Lung (tissue), 12 donors: ENCODE measurements around the gene CIAO3. TPM values are rescaled to one million over a fixed set of nuclear protein-coding genes. Genes with fewer than 3 reads are reported as not detected.

Source experiments
- ATAC-seq: fragments of 200-7000 bp; cut with Tn5 transposase; one replicate; pipeline ENCODE4 v1.9.1; 2020; ENCODE audit warnings: moderate number of reproducible peaks; ENCODE audit not compliant: insufficient read depth, low FRiP score
- DNase-seq, 3 donors: peaks; one replicate each; pipeline ENCODE4 v3.0.0-alpha.2; 2013 to 2017
- H3K27ac ChIP-seq, 2 donors: one replicate each; pipeline ENCODE4 v1.5.1; 2013; ENCODE audit warnings: mild to moderate bottlenecking in 2 of 2, moderate library complexity in 2 of 2, control low read depth in 1 of 2, inconsistent platforms in 1 of 2, low read depth in 1 of 2, low read length in 1 of 2
- H3K27me3 ChIP-seq, 3 donors: one replicate each; pipeline ENCODE4 v1.5.1; 2013; ENCODE audit warnings: low read length in 2 of 3; ENCODE audit not compliant: control insufficient read depth in 3 of 3, insufficient read depth in 3 of 3
- H3K36me3 ChIP-seq, 4 donors: one replicate each; pipeline ENCODE4 v1.5.1; 2013; ENCODE audit warnings: low read length in 4 of 4, mild to moderate bottlenecking in 1 of 4, moderate library complexity in 1 of 4; ENCODE audit not compliant: control insufficient read depth in 4 of 4, insufficient read depth in 4 of 4
- H3K4me1 ChIP-seq, 5 donors: one replicate each; pipeline ENCODE4 v1.5.1; 2013; ENCODE audit warnings: low read length in 5 of 5, mild to moderate bottlenecking in 2 of 5, moderate library complexity in 1 of 5; ENCODE audit not compliant: control insufficient read depth in 5 of 5, insufficient read depth in 5 of 5
- H3K4me3 ChIP-seq: one replicate; pipeline ENCODE4 v1.5.1; 2013; ENCODE audit warnings: mild to moderate bottlenecking, control low read depth, moderate library complexity
- H3K9ac ChIP-seq, 2 donors: one replicate each; pipeline ENCODE4 v1.5.1; 2013; ENCODE audit warnings: low read length in 2 of 2, control low read depth in 1 of 2; ENCODE audit not compliant: insufficient read depth in 1 of 2
- H3K9me3 ChIP-seq, 4 donors: one replicate each; pipeline ENCODE4 v1.5.1; 2013; ENCODE audit warnings: low read length in 3 of 4, mild to moderate bottlenecking in 1 of 4, moderate library complexity in 1 of 4; ENCODE audit not compliant: control insufficient read depth in 4 of 4, insufficient read depth in 3 of 4
- WGBS, 2 donors: extraction: QIAGEN DNeasy Blood & Tissue Kit; methylation state at CpG; one replicate each; pipeline ENCODE4 v1.1.7; 2013; 5-methylcytosine and 5-hydroxymethylcytosine counted together
- polyA plus RNA-seq, 2 donors: library from polyadenylated mRNA; stranded (reverse); fragments of 200-250 nt; gene quantifications; one replicate each; pipeline ENCODE4 v1.2.1, GENCODE V29; 2013
- total RNA-seq, 2 donors: library from RNA; depleted of rRNA in 1 of 2; stranded (reverse); fragments of >200 nt in 1 of 2; gene quantifications; one replicate each; pipeline ENCODE4 v1.2.1, GENCODE V29; 2014 to 2021
- TF ChIP-seq, protein P1 (sequence below): IDR thresholded peaks from 2 replicates; pipeline ENCODE4 v1.5.1; 2012; ENCODE audit warnings: mild to moderate bottlenecking; ENCODE audit errors: control extremely low read depth, extremely low read depth
- donor health status: control.
- donor health status: control.
- donor health status: Bipolar disorder and iron deficiency.
- donor health status: healthy.
- donor health status: DM: yes; HTN: yes; CAD: no.

CIAO3 gene
- total and polyA plus RNA-seq, 4 donors: 21.0 to 40.6 (median 30.7) TPM

DNA sequence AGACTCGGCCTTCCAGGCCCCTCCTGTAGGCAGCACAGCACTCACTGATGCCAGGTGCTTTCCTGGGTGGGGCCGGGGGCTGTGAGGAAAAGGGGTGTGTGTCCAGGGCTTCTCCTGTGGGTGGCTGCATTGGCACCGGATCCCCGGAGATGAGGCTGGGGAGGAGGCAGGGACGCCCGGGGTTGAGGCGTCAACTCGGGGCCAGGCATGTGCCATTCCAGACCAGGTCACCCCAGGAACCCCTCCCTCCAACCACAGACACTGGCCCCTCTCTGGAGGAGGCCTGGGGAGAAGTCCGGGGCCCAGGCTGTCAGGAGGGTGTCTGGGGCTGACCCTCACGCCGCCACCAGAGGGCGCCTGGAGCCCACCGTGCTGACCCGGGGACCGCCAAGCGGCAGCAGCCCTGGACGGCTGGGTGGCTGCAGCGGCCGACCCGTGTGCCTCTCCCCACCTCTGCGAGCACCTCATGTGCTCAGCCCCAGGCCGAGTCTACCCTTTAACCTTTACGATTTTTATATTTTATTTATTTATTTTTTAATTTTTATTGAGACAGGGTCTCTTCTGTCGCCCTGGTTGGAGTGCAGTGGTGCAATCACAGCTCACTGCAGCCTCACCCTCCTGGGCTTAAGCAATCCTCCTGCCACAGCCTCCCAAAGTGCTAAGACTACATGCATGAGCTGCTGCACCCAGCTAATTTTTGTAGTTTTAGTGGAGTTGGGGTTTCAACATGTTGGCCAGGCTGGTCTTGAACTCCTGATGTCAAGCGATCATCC lies 29.1 kb downstream of the CIAO3 start:
- H3K27me3 ChIP-seq: peaks cover 3 to 34% (median 10%) of the 10 kb centered on the region in 3 donors
- DNase-seq: peak; percentile 55 to 79 (median 65)

GRCh38 chr16:711084-711483 lies 29.7 kb downstream of the CIAO3 start:
- peaks cover 0 to 5% (median 0%) of the 10 kb centered on the region in 4 donors for H3K9me3 ChIP-seq
- H3K36me3 ChIP-seq: no peaks in the 10 kb centered on the region
- ATAC-seq: no peak
- H3K27me3 ChIP-seq: peaks cover 6 to 34% (median 11%) of the 10 kb centered on the region in 3 donors
- TF ChIP-seq, protein P1, sequence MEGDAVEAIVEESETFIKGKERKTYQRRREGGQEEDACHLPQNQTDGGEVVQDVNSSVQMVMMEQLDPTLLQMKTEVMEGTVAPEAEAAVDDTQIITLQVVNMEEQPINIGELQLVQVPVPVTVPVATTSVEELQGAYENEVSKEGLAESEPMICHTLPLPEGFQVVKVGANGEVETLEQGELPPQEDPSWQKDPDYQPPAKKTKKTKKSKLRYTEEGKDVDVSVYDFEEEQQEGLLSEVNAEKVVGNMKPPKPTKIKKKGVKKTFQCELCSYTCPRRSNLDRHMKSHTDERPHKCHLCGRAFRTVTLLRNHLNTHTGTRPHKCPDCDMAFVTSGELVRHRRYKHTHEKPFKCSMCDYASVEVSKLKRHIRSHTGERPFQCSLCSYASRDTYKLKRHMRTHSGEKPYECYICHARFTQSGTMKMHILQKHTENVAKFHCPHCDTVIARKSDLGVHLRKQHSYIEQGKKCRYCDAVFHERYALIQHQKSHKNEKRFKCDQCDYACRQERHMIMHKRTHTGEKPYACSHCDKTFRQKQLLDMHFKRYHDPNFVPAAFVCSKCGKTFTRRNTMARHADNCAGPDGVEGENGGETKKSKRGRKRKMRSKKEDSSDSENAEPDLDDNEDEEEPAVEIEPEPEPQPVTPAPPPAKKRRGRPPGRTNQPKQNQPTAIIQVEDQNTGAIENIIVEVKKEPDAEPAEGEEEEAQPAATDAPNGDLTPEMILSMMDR: no peak
- no peak for DNase-seq
- 74 to 85% methylated on average over 12 of the region's 12 CpGs for WGBS, 2 donors
- no peak overlapping the region for H3K27ac ChIP-seq
- no peak overlapping the region for H3K4me3 ChIP-seq
- no peak overlapping the region for H3K9ac ChIP-seq
- H3K4me1 ChIP-seq: peaks cover 0 to 10% (median 4%) of the 10 kb centered on the region in 5 donors

More for the DNA sequence above, 29.1 kb downstream of the CIAO3 start:
- H3K9ac ChIP-seq: no peak overlapping the region
- no peak overlapping the region for H3K27ac ChIP-seq
- H3K4me1 ChIP-seq: peaks cover 0 to 13% (median 8%) of the 10 kb centered on the region in 5 donors
- no peaks in the 10 kb centered on the region for H3K36me3 ChIP-seq
- no peak overlapping the region for H3K4me3 ChIP-seq
- peaks cover 0 to 5% (median 0%) of the 10 kb centered on the region in 4 donors for H3K9me3 ChIP-seq
- ATAC-seq: peak; percentile 62
- TF ChIP-seq, protein P1: peak; percentile 94
- WGBS, 2 donors: 11 to 15% methylated on average over 22 to 25 of the region's 25 CpGs

DNA sequence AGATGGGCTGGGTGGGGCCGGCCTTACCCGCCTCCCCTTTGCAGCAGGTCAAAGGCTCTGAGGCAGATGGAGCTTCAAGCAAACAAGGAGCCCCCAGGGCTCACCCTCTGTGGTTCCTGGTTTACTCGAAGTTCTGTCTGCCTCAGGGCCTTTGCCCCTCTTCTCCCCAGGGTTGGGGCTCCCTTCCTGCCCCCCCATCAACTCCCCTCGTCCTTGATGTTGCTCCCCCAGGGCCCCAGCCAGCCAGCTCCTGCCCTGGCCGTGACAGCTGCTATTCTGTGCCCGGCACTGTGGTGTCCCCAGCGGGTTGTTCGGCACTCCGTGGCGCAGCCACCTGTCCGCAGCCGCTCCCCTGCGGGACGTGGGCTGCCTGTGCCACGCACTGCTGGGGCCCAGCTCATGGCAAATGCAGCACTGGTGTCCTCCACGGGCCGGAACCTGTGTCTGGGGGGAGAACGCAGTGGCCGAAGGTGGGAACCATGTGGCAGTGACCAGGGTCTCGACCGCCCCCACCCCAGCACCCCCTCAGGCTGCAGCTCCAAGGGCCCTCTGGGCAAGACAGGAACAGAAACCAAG lies 30.2 kb downstream of the CIAO3 start:
- WGBS, 2 donors: 67 to 69% methylated on average over 21 of the region's 21 CpGs

More for the DNA sequence above, 30.2 kb downstream of the CIAO3 start:
- H3K36me3 ChIP-seq: no peaks in the 10 kb centered on the region
- ATAC-seq (no peak), DNase-seq (no peak)
- H3K27me3 ChIP-seq: peaks cover 7 to 31% (median 11%) of the 10 kb centered on the region in 3 donors
- H3K9me3 ChIP-seq: peaks cover 0 to 5% (median 0%) of the 10 kb centered on the region in 4 donors
- H3K27ac ChIP-seq: no peak overlapping the region
- H3K4me3 ChIP-seq: no peak overlapping the region
- H3K4me1 ChIP-seq: peaks cover 0 to 5% (median 0%) of the 10 kb centered on the region in 5 donors
- TF ChIP-seq, protein P1: no peak
- H3K9ac ChIP-seq: no peak overlapping the region
